MG63 (cell line): ENCODE data around the gene DYSF. TPM values are rescaled to one million over a fixed set of nuclear protein-coding genes. Genes with fewer than 3 reads are reported as not detected.
A peak's percentile ranks its signal among the peaks of the same experiment; 100 is the strongest.

Experiments
- DNase-seq: peaks from one replicate; pipeline ENCODE4 v3.0.0-alpha.2; 2020
- H3K27me3 ChIP-seq: fragments of 250-450 bp; sonication (Bioruptor Pico); 2 replicates; pipeline ENCODE4 v1.5.1; 2020; ENCODE audit warnings: mild to moderate bottlenecking, moderate library complexity
- H3K36me3 ChIP-seq: fragments of 250-450 bp; sonication (Bioruptor Pico); 2 replicates; pipeline ENCODE4 v1.5.1; 2020; ENCODE audit warnings: mild to moderate bottlenecking, moderate library complexity
- H3K4me3 ChIP-seq: fragments of 250-450 bp; sonication (Bioruptor Pico); 2 replicates; pipeline ENCODE4 v1.5.1; 2020; ENCODE audit warnings: mild to moderate bottlenecking, moderate library complexity
- H3K9me3 ChIP-seq: fragments of 250-450 bp; sonication (Bioruptor Pico); 2 replicates; pipeline ENCODE4 v1.5.1; 2020; ENCODE audit warnings: mild to moderate bottlenecking, moderate library complexity
- total RNA-seq: library from RNA; depleted of rRNA; stranded (reverse); fragments of >200 nt; shearing (Covaris generic); gene quantifications from 2 replicates; pipeline ENCODE4 v1.2.3, GENCODE V29; 2014; ENCODE audit warnings: low replicate concordance; rRNA removed

Gene DYSF
- total RNA-seq, 1 experiment from 2014 or later: 1.4 TPM

DNA sequence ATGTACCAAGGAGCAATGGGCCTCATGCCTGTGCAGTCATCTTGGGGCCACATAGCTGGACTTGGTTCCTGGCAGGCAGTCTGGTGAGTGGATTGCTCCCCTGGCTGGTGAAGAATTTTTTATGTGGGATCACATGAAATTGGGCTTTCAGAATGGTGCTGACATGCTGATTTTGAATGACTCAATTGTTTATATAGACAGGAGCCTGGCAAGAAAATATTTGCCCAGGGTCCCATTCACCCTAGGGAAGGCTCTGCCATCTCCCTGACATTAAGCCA, 266.9 kb downstream of the DYSF start:
- peak; percentile 83 for DNase-seq
- no peaks in the 10 kb centered on the region for H3K36me3 ChIP-seq
- peaks cover 17% of the 10 kb centered on the region for H3K9me3 ChIP-seq
- no peaks in the 10 kb centered on the region for H3K27me3 ChIP-seq
- H3K4me3 ChIP-seq: no peak overlapping the region

DNA sequence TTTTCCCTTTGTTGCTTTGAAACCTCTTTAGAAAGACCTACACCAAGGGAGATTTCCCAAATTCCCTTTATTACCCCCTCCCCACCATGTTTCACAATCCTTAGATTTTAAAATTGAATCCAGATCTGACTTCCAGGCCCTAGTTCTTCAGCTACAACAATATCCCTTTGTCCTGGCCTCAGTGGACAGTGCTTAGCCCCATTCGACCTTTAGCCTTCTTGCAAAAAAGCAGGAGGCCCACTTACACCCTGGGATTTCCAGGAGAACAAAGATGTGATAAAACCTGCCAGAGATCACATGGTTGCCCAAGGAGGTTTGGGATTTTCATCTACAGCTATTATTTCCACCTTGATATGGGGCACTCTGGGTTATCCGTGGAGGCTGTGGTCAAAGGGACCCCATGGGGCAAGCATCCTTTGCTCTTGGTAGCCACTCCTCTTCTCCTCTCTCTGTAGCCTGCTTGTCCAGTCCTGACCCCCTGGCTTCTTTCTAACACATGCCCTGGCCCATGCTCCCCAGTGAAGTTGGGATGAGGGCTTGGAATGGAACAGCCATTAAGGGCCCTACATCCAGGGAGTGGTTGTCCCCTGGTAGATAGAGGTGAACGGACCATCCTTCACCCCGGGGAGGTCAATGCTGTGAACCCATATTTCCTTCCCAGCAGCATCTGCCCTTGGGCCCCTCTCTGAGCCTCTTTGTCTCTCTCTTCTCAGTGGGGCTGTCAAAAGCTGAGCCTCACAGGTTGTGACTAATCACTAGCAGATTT, 267.4 kb downstream of the DYSF start:
- Histone ChIP-seq H3K9me3 (peaks cover 20% of the 10 kb centered on the region), H3K36me3 (no peaks in the 10 kb centered on the region), H3K27me3 (no peaks in the 10 kb centered on the region), H3K4me3 (no peak overlapping the region)
- DNase-seq: peak; percentile 21

DNA sequence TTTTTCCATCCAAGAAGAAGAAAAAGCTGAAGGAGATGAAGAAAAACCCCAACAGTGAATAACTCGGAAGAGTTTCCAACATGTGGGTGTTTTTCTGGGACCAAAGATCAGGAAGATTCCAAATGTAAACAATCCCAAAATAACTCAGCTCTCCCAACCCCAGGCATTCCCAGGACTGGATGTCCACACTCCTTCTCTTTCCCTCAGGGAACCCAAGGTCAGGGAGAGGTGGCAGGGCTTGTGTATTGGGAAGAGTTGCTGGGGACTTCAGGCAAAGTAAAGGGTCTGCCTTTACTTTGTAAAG, 268.0 kb downstream of the DYSF start:
- Histone ChIP-seq H3K9me3 (peaks cover 23% of the 10 kb centered on the region), H3K4me3 (no peak overlapping the region), H3K36me3 (no peaks in the 10 kb centered on the region), H3K27me3 (no peaks in the 10 kb centered on the region)
- DNase-seq: no peak

DNA sequence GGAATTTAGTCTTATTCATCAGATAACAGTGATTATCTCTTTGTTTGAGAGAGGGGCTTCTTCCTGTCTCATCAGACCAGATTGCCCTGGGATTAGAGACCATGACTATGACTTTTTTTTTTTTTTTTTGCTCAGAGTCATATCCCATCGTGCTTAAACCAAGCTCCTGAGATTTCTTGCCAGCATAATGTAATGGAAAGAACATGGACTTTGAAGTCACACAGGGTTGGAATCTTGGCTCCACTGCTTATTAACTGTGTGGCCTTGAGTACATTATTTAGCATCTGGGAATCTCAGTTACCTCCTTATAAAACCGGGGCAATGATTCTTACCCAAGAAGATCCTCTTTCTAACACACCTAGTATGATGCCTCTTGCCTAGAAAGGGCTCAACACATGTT, 268.3 kb downstream of the DYSF start:
- Histone ChIP-seq H3K4me3 (no peak overlapping the region), H3K36me3 (no peaks in the 10 kb centered on the region), H3K27me3 (no peaks in the 10 kb centered on the region), H3K9me3 (peaks cover 23% of the 10 kb centered on the region)
- no peak for DNase-seq

DNA sequence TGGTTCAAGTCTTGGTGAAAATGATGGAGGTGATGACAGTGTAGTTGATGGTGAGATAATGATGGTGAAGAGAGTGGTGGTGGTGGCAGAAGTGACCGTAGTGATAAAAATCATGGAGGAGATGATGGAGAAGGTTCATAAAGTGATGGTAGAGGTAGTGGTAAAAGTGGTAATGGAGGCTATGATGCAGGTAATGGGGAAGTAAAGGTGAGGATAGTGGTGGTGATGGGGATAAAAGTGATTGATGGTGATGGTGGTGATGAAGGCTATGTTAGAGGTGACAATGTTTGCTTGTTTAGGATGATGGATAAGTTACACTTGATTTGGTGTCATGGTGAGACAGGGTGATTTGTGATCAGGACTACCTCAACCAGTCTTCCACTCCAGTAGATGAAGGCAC, 268.9 kb downstream of the DYSF start:
- Histone ChIP-seq H3K27me3 (no peaks in the 10 kb centered on the region), H3K4me3 (no peak overlapping the region), H3K36me3 (no peaks in the 10 kb centered on the region), H3K9me3 (peaks cover 23% of the 10 kb centered on the region)
- DNase-seq: no peak

DNA sequence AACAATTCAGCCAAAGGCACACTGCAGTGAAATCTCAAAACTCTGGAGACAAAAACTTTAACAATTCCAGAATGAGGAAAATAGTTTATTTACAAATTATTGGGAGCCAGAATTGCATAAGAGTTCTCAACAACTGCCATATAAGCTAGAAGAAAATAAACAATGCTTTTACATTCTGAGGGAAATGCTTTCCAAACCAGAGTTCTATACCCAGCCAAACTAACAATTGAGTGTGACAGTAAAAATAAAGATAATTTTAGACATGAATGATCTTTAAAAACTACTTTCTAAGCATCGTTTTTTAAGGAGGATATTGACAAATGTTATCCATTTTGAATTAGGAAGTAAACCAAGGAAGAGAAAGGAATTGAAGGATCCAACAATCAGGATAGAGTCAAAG, 271.4 kb downstream of the DYSF start:
- Histone ChIP-seq H3K36me3 (no peaks in the 10 kb centered on the region), H3K9me3 (peaks cover 23% of the 10 kb centered on the region), H3K27me3 (no peaks in the 10 kb centered on the region), H3K4me3 (no peak overlapping the region)
- DNase-seq: no peak

DNA sequence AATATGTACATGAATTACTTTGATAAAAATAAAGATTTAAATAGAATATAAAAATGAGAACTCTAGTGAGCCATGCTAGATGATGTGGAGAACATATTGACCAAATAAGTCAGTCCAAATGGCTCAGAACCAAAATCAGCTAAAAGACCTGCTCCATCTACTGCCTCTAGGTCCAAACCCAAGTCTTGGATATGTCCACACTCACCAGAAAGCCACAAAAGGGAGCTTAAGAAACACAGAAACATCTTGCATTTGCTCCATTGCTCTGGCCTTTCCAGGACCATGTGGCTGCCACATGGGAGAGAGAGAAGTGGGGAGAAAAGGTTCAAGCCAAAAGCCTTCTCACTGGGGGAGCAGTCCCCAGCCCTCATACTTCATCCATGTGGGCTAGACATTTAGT, 272.5 kb downstream of the DYSF start:
- H3K9me3 ChIP-seq: peaks cover 23% of the 10 kb centered on the region
- no peak for DNase-seq
- H3K27me3 ChIP-seq: no peaks in the 10 kb centered on the region
- no peaks in the 10 kb centered on the region for H3K36me3 ChIP-seq
- no peak overlapping the region for H3K4me3 ChIP-seq

DNA sequence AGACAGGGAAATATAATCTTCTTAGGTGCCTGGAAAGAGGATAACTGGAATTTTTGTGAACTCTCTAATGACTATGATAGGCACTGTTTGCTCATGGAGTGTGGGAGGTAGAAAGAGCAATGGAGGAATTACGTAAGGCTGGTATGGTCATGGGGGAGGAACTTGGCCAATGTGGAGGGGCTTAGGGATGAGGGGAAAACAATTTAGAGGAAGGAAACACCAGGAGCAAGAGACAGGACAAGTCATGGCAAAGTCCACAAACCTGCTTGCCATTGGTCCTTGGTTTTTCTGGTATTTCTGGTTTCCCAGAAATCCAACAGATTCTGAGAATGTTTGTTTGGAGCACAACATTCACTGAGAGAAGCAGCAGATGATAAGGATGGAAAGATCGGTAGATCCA, 274.2 kb downstream of the DYSF start:
- no peaks in the 10 kb centered on the region for H3K36me3 ChIP-seq
- DNase-seq: no peak

DNA sequence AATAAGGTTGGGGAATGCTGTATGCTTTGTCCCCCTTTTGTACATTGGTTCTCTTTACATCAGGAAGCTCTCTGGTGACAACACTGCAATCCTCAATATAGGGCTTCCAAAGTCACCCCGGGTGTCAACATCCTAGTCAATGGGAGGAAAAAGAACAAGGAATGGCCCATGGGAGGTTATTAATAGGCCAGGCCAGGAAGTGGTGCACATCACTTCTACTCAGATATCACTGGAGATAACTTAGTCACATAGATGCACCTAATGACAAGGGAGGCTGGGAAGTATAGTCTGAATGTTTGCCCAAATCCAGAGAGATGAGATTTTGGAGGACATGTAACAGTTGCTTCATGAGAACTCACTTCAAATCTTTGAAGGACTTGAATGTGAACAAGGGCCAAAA, 274.7 kb downstream of the DYSF start:
- no peak overlapping the region for H3K4me3 ChIP-seq
- H3K27me3 ChIP-seq: no peaks in the 10 kb centered on the region
- DNase-seq: no peak
- H3K36me3 ChIP-seq: no peaks in the 10 kb centered on the region
- H3K9me3 ChIP-seq: peaks cover 20% of the 10 kb centered on the region

More for the DNA sequence above, 274.2 kb downstream of the DYSF start:
- no peak overlapping the region for H3K4me3 ChIP-seq
- no peaks in the 10 kb centered on the region for H3K27me3 ChIP-seq
- peaks cover 23% of the 10 kb centered on the region for H3K9me3 ChIP-seq

DNA sequence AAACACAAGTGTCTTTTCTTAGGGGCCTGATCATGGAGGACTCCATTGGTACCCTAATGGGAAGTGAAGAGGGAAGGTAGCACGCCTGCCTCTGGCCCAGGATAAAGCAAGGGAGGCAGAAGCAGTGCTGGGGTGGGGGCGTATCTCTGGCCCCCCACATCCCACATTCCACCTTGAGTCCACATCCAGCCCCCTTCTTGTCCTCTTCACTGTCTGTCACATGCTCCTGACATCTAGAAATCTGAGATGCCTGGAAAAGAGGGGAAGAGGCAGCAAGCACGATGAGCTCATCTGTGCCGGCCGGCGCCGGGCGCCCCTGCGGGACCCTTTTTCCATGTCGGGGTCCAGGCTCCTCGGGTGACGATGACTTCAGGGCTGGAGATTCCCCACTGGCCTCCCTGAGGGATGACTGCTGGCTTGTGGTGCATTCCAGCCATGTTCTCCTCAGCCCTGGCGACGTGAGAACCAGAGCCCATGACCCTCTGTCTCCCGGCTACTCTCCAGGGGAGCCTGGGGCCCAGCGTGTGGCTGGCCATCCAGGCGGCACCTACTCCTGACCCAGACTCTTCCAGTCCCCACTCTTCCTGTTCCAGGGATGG, 277.5 kb downstream of the DYSF start:
- Histone ChIP-seq H3K36me3 (no peaks in the 10 kb centered on the region), H3K9me3 (0 out of 2 replicates have a peak, but pooled peaks cover 2% of the 10 kb centered on the region), H3K27me3 (no peaks in the 10 kb centered on the region), H3K4me3 (no peak overlapping the region)
- no peak for DNase-seq

DNA sequence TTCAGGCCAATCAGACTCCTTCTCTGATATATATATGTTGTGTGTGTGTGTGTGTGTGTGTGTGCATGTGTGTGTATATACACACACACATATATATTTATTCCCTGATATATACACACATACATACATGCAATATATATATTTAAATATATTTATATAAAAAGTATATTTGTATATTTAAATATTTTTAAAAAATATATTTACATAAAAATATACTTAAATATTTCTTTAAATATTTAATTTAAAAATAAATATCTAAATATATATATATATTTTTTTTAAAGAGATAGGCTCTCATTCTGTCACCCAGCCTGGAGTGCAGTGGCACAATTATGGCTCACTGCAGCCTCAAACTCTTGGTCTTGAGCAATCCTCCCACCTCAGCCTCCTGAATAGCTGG, 281.3 kb downstream of the DYSF start:
- H3K27me3 ChIP-seq: no peaks in the 10 kb centered on the region
- H3K4me3 ChIP-seq: no peak overlapping the region

DNA sequence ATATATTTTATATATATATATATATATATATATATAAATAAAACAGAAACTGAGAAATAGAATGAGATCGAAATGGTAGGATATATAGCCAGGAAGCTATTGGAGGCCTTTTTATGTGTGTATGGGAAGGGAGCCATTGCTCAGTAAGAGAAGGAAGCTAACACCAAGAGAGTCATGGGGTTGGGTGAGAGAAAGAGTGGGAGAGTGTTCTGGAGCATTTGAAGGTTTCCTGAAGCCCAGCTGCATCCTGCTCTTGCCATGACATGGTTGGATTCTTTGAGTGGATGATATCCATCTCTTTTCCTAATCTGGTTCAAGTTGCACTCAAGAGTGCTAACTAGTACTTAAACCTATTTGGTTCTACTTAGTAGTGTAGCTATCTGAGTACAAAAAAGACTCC, 282.3 kb downstream of the DYSF start:
- Histone ChIP-seq H3K9me3 (peaks cover under 1% of the 10 kb centered on the region; the same call in 1 of the 2 replicates), H3K36me3 (no peaks in the 10 kb centered on the region), H3K4me3 (no peak overlapping the region), H3K27me3 (no peaks in the 10 kb centered on the region)
- no peak for DNase-seq

More for the DNA sequence above, 281.3 kb downstream of the DYSF start:
- DNase-seq: no peak
- Histone ChIP-seq H3K9me3 (no peaks in the 10 kb centered on the region), H3K36me3 (no peaks in the 10 kb centered on the region)

Other genes with a start within 250 kb of the DYSF start
- 0.03 TPM in 1 of 2 replicates, not detected in the other for gene PAIP2B, start 226.5 kb upstream of the DYSF start, total RNA-seq
- gene ZNF638, start 121.8 kb upstream of the DYSF start, total RNA-seq: 40.0 and 48.4 TPM in 2 replicates